Measurements from ENCODE around the gene RAB7B.

DNA sequence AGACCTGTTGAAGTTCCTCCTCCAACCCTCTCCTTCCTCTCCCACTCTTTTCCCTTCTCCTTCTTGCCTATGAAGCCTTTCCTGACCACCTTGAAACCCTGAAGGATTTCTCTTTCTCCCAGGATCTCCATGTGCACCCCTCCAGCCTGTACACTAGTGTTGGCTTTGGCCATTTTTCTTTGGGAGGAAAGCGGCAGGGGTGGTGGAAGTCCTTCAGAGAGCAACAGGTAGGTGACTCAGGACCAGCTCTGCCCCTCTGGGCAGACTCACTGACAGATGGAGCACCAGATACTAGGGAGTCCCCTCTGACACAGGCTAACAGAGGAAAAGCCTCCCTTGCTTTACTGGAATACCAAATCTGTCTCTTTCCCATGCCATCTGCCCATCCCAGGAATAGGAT lies 64.5 kb downstream of the RAB7B start:
- TF ChIP-seq, protein P1, sequence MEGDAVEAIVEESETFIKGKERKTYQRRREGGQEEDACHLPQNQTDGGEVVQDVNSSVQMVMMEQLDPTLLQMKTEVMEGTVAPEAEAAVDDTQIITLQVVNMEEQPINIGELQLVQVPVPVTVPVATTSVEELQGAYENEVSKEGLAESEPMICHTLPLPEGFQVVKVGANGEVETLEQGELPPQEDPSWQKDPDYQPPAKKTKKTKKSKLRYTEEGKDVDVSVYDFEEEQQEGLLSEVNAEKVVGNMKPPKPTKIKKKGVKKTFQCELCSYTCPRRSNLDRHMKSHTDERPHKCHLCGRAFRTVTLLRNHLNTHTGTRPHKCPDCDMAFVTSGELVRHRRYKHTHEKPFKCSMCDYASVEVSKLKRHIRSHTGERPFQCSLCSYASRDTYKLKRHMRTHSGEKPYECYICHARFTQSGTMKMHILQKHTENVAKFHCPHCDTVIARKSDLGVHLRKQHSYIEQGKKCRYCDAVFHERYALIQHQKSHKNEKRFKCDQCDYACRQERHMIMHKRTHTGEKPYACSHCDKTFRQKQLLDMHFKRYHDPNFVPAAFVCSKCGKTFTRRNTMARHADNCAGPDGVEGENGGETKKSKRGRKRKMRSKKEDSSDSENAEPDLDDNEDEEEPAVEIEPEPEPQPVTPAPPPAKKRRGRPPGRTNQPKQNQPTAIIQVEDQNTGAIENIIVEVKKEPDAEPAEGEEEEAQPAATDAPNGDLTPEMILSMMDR (conservative IDR thresholded peaks at IDR 0.05 in 1 of 2, IDR thresholded peaks at IDR 0.05 in 1 of 2; ENCODE audit: low read depth in 1 of 2, low read length in 2 of 2): no peak
- no peak for TF ChIP-seq EZH2 (IDR thresholded peaks at IDR 0.05; ENCODE audit: low read length, missing control alignments)
